GM21825 (cell line): ENCODE results near the gene IL17F.

Source experiments
- ATAC-seq: cut with Tn5 transposase; IDR thresholded peaks from one replicate; pipeline ENCODE4 v1.9.1; 2021; ENCODE audit warnings: mild to moderate bottlenecking, moderate library complexity; ENCODE audit not compliant: unreplicated experiment

The IL17F gene

GRCh38 chr6:52195886-52196285, 48.4 kb downstream of the IL17F start:
- ATAC-seq = no peak

- no peak for ATAC-seq
These were observed 52.5 kb downstream of the IL17F start for GRCh38 chr6:52191824-52192223.

GRCh38 chr6:52190409-52190808, 53.9 kb downstream of the IL17F start:
- no peak for ATAC-seq

- no peak for ATAC-seq
These were observed 54.3 kb downstream of the IL17F start for GRCh38 chr6:52189974-52190373.

- ATAC-seq = no peak
These were observed 57.2 kb downstream of the IL17F start for GRCh38 chr6:52187098-52187497.
